ENCODE results near the gene RAD52.
A peak's percentile ranks its signal among the peaks of the same experiment; 100 is the strongest.

- no peak for TF ChIP-seq TARDBP (IDR thresholded peaks at IDR 0.05)
- TF ChIP-seq ARNT (IDR thresholded peaks at IDR 0.05): no peak
- TF ChIP-seq HDGF (IDR thresholded peaks at IDR 0.05; ENCODE audit: borderline replicate concordance): no peak
- peak; percentile 58 for TF ChIP-seq PKNOX1 (IDR thresholded peaks at IDR 0.05)
- no peak for TF ChIP-seq FOXM1 (IDR thresholded peaks at IDR 0.05; ENCODE audit: borderline replicate concordance)
- no peak for TF ChIP-seq NFRKB (IDR thresholded peaks at IDR 0.05)
- no peak for TF ChIP-seq SP1 (IDR thresholded peaks at IDR 0.05)
- TF ChIP-seq FOXA1 (IDR thresholded peaks at IDR 0.05): no peak
- TF ChIP-seq BHLHE40 (IDR thresholded peaks at IDR 0.05; ENCODE audit: borderline replicate concordance): no peak
- no peak for TF ChIP-seq CTBP1 (IDR thresholded peaks at IDR 0.05; ENCODE audit: borderline replicate concordance)
- no peak for TF ChIP-seq SUZ12 (IDR thresholded peaks at IDR 0.05)
- no peak for TF ChIP-seq ELF4 (IDR thresholded peaks at IDR 0.05)
Measured at GRCh38 chr12:953776-954175, 4.3 kb upstream of the RAD52 start.

Data from HEK293T (cell line).